SJSA1 (cell line): Measurements from ENCODE around the gene TUBGCP6. TPM values are rescaled to one million over a fixed set of nuclear protein-coding genes. Genes with fewer than 3 reads are reported as not detected.

Source experiments
- DNase-seq, 2 experiments: peaks; one replicate each; pipeline ENCODE4 v3.0.0-alpha.2; 2015 to 2020; ENCODE audit warnings: low spot score in 2 of 2, low read depth in 1 of 2
- H3K27ac ChIP-seq: fragments of 250-450 bp; sonication (Bioruptor Pico); 2 replicates; pipeline ENCODE4 v1.5.1; 2020; ENCODE audit warnings: mild to moderate bottlenecking, moderate library complexity
- H3K27me3 ChIP-seq: fragments of 250-450 bp; sonication (Bioruptor Pico); replicated peaks from 2 replicates; pipeline ENCODE4 v1.5.1; 2020; ENCODE audit warnings: mild to moderate bottlenecking, moderate library complexity
- H3K36me3 ChIP-seq: fragments of 250-450 bp; sonication (Bioruptor Pico); 2 replicates; pipeline ENCODE4 v1.5.1; 2020; ENCODE audit warnings: mild to moderate bottlenecking
- H3K4me1 ChIP-seq: fragments of 250-450 bp; sonication (Bioruptor Pico); replicated peaks from 2 replicates; pipeline ENCODE4 v1.6.1; 2021; ENCODE audit warnings: mild to moderate bottlenecking
- H3K4me3 ChIP-seq: fragments of 250-450 bp; sonication (Bioruptor Pico); 2 replicates; pipeline ENCODE4 v1.5.1; 2020; ENCODE audit warnings: mild to moderate bottlenecking
- H3K9me3 ChIP-seq: fragments of 250-450 bp; sonication (Bioruptor Pico); replicated peaks from 2 replicates; pipeline ENCODE4 v1.5.1; 2020; ENCODE audit warnings: mild to moderate bottlenecking
- total RNA-seq: library from RNA; depleted of rRNA; stranded (reverse); fragments of >200 nt; shearing (Covaris generic); gene quantifications from 2 replicates; pipeline ENCODE4 v1.2.3, GENCODE V29; 2014

TUBGCP6 gene
- total RNA-seq, 1 experiment from 2014 or later = 17.4 TPM

DNA sequence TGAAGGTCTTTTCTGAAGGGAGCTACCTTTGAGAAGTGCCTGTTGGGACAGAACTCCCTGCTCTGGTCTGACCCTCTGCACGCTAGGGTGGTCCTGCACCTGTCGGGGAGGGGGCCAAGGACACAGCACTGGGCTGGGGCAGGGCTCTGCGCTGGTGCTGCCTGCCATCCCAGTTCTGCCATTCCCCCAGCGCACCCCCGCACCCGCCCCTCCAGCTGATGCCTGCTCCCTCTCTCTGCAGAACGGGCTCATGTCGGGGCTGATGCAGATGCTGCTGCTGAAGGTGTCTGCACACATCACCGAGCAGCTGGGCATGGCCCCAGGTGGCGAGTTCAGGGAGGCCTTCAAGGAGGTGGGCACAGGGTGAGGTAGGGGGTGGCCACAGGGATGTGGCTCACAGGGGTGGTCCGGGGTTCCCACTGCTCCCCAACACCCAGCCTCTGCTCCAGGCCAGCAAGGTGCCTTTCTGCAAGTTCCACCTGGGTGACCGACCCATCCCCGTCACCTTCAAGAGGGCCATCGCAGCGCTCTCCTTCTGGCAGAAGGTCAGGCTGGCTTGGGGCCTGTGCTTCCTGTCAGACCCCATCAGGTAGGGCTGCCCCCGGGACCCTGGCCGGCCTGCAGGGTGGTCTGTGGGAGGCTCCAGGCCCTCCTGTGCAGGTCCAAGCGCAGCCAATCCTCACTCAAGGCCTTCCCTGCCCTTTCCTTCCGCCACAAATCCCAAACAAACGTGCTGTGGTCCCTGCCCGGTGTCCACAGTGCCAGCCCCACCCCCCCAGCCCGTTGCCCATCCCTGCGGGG lies 47.6 kb downstream of the TUBGCP6 start:
- no peak for DNase-seq
- H3K4me1 ChIP-seq = peaks cover 17% of the 10 kb centered on the region
- H3K9me3 ChIP-seq = no peaks in the 10 kb centered on the region; the same call in 1 of the 2 replicates
- no peak overlapping the region for H3K4me3 ChIP-seq
- no peaks in the 10 kb centered on the region for H3K27me3 ChIP-seq
- H3K36me3 ChIP-seq = peaks cover 62% of the 10 kb centered on the region
- no peak overlapping the region for H3K27ac ChIP-seq

DNA sequence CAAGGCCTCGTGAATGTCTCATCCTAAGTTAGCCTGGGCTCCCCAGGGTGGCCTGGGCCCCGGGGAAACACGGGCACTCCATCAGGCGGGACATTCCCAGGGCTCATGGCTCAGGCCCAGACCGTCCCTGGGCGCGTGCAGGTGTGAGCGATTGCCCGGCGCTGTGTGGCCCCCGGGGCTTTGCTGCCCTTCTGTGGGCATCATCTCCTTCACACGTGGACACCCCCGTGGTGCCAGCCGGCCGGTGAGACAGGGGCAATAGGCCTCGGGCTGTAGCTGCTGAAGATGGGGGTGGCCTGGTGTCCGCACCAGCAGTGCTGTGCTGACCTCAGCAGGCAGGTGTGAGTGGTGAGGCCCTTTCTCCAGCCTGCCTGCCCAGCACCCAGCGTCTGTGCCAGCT lies 48.6 kb downstream of the TUBGCP6 start:
- H3K4me1 ChIP-seq = peaks cover 12% of the 10 kb centered on the region
- H3K36me3 ChIP-seq = peaks cover 68% of the 10 kb centered on the region
- no peaks in the 10 kb centered on the region for H3K27me3 ChIP-seq
- no peaks in the 10 kb centered on the region; the same call in 1 of the 2 replicates for H3K9me3 ChIP-seq
- H3K27ac ChIP-seq = no peak overlapping the region
- no peak for DNase-seq
- no peak overlapping the region for H3K4me3 ChIP-seq

DNA sequence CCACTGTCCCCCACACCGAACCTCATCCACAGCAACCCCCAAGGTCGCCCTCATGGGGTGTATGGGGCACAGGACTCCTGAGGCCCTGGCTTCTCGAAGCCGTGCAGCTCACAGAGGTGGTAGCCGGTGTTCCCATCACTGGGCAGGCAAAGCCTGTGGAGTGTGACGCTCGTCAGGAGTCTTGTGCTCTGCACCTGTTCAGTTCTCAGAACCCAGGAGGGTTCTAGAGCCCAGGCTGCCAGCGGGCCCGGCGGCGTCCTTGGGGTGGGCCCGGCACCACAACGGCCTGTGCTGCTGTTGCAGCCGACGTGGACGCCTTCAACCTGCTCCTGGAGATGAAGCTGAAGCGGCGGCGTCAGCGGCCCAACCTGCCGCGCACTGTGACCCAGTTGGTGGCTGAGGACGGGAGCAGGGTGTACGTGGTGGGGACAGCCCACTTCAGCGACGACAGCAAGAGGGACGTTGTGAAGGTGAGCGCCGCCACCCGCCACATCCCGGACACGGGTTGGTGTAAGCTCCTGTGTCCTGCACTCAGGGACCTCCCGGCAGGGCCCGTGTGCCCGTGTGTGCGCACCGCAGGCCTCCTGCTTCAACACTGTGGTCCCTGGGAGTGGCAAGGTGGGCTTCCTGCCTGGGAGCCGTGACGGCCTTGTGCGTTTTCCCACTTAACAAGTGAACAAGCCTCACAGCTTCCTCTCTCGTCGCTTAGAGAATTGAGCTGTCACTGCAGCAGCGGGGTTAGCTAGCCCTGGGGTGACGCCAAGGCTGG lies 50.6 kb downstream of the TUBGCP6 start:
- Histone ChIP-seq H3K4me1 (peaks cover 25% of the 10 kb centered on the region), H3K9me3 (no peaks in the 10 kb centered on the region), H3K36me3 (peaks cover 66% of the 10 kb centered on the region), H3K27ac (no peak overlapping the region), H3K4me3 (no peak overlapping the region), H3K27me3 (no peaks in the 10 kb centered on the region)
- no peak for DNase-seq

DNA sequence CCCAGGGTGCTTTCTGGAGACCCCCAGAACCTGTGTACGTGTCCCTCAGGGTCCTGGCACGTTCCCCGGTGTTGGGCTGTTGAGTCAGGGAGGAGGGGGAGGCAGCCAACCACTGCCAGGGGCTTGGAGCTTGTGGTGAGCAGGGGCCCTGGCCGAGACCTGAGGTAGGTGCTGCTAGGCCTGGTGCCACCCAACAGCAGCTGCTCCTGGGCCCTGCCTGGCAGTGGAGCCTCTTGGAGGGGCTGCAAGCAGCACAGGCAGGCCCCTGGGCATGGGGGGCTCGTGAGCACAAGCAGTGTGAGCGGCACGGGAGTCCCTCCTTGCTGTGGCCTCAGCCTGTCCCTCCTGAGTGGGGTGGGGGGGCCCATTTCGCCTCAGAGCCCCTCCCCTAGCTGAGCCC lies 51.2 kb downstream of the TUBGCP6 start:
- Histone ChIP-seq H3K4me1 (peaks cover 27% of the 10 kb centered on the region), H3K4me3 (no peak overlapping the region), H3K27ac (no peak overlapping the region), H3K9me3 (no peaks in the 10 kb centered on the region), H3K27me3 (no peaks in the 10 kb centered on the region), H3K36me3 (peaks cover 68% of the 10 kb centered on the region)
- DNase-seq = no peak

DNA sequence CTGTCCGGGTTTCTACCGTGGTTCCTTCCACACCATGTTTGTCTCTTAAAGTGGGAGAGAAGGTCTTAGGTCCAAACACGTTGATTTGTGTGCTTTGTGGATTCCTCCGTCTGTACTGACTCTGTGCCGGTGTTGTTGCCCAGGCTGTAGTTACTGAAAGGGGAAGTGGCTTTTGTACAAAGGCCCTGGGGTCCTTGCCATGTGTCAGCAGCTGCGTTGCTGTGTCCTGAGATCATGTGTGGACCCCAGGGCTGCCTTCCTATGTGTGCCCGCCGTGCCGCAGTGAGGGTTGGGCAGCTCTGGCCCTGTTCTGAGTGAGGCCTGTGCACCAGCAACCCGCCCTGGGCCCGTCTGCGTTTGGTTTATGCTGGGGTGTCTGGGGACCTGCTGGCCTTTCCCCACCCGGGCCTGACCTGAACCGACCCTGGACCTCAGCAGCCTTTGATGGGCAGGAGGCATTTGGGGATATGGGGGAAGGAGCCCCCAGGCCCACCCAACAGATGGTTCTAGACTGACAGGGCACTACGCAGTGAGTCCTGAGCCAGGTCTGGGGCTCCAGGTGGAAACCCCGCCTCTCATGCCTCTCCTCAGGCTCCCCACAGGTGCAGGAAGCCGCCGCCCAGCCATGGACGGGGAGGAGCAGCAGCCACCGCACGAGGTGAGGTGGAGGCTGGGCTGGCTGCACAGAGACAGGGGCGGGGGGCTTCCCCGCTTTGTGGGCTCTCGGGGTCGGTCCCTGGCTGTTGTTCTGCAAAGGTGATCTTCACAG lies 52.2 kb downstream of the TUBGCP6 start:
- Histone ChIP-seq H3K27me3 (no peaks in the 10 kb centered on the region), H3K9me3 (no peaks in the 10 kb centered on the region), H3K36me3 (peaks cover 65% of the 10 kb centered on the region), H3K4me3 (no peak overlapping the region), H3K27ac (no peak overlapping the region), H3K4me1 (peaks cover 27% of the 10 kb centered on the region)
- no peak for DNase-seq

DNA sequence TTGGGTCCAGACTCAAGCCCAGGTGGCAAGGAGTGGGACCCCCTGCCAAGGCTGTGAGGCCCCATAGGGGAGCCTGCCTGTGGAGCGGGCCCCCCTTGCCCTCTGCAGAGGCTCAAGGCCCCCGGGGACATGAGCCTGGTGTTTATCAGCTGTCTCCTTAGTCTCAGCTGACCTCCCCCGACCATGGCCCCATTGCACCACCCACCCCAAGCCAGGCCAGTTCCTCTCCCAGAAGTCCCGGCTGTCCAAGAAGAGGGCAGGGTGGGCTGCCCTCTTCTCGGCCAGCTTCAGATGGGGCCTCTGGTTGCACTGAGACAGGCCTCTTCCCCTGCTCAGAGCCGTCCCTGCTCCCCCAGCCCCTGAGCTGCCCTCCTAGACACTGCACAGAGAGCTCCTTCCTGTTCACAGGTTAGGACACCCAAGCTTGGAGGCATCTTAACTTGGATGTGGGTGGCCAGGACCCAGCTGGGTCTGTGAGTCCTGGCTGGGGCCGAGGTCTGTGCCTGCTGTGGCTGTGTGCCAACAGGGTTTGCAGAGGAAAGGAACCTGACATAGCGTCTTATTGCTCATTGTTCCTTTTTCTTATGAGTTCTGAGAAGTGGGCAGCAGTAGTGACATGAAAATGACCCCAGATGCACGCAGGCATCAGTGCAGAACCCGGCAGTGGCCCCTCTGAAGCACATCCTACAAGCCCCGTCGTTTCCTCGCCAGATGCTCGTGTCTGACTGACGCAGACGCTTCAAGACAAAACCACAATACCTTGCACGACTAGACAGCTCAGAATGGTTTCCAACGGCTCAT lies 53.7 kb downstream of the TUBGCP6 start:
- Histone ChIP-seq H3K27ac (peak overlapping the region; percentile 61), H3K4me3 (peak overlapping the region; percentile 42)
- no peak for DNase-seq

DNA sequence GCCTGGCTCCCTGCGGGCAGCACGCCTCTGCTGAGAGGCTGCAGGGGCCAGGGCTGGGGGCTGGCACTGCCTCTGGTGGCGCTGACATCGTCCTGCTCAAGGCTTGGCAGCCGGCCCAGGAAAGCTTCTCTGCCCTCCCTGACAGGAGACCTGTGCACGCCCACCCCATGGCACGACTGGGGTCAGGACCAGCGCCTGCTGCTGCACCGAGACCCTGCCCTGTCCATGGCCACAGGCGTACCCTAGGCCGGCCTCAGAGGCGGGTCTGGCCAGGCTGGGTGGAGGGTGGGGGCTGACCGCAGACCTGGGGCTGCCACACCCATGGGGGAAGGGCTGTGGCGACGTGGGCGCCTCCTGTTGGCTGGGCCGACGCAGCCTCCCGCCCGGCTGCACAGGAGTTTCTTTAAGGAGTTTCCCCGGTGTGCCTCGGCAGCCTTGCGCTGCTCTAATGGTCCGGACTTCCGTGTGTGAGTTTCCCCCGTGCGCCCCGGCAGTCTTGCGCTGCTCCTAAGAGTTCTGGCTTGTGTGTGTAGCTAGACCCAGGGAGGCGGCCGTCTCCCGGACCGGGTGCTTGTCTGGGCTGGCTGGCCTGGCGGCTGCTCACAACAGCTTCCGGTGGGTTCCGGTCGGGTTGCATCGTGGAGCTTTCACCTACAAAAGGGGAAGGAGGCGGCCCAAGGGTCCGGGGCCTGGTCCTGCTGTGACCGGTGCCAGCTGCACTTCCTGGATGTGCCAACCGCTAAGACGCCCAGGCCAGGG lies 54.5 kb downstream of the TUBGCP6 start:
- Histone ChIP-seq H3K27me3 (no peaks in the 10 kb centered on the region), H3K9me3 (no peaks in the 10 kb centered on the region), H3K36me3 (peaks cover 55% of the 10 kb centered on the region), H3K4me3 (peak overlapping the region; percentile 42), H3K4me1 (peaks cover 40% of the 10 kb centered on the region), H3K27ac (peak overlapping the region; percentile 61)
- DNase-seq = peak; percentile 86 to 88

More for the DNA sequence above, 53.7 kb downstream of the TUBGCP6 start:
- Histone ChIP-seq H3K4me1 (peaks cover 38% of the 10 kb centered on the region), H3K36me3 (peaks cover 59% of the 10 kb centered on the region), H3K27me3 (no peaks in the 10 kb centered on the region), H3K9me3 (no peaks in the 10 kb centered on the region)

DNA sequence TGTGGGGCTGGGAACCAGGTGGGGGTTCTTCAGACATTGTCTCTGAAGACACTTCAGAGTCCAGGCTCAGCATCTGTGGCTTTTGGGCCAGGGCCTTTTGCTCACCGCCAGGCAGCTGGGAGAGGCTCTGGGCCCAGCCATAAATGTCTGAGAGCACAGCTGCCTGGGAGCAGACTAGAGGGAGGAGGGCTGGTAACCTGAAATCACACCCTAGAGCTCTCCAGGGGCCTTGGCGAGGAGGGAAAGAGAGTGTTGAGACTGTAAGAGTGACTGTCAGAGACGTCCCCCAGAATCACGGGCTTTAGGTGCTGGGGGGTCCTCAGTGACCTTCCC lies 55.0 kb downstream of the TUBGCP6 start:
- Histone ChIP-seq H3K27ac (peak overlapping the region; percentile 61), H3K4me1 (peaks cover 44% of the 10 kb centered on the region), H3K4me3 (peak overlapping the region; percentile 42), H3K9me3 (no peaks in the 10 kb centered on the region), H3K36me3 (peaks cover 52% of the 10 kb centered on the region), H3K27me3 (no peaks in the 10 kb centered on the region)
- DNase-seq = no peak

DNA sequence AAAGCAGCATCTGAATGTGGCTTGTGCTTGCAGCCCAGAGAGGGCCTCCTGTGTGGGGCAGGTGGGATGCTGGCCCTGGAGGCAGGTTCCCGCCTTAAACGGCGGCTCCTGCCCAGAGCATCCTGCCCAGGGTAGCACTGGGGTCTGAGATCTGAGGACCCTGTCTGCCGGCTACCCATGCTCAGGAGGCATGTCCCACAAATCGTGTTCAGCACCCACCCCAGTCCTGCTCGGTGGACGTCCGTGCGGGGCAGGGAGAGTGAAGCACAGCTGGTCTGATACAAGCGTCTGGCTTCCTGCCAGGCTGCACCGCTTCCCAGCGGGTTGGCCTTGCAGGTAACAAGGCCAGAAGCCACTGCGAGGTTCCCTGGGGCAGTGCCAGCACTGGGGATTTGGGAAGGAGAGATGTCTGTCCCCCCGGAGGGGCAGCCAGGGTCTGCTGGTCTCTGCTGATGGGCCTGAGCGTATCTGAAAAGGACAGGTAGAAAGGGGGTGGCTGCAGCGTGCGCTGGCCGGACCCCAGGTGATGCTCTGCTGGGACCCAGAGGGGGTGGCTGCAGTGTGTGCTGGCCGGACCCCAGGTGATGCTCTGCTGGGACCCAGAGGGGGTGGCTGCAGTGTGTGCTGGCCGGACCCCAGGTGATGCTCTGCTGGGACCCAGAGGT lies 55.5 kb downstream of the TUBGCP6 start:
- Histone ChIP-seq H3K36me3 (peaks cover 47% of the 10 kb centered on the region), H3K4me3 (no peak overlapping the region), H3K27me3 (no peaks in the 10 kb centered on the region), H3K4me1 (peaks cover 44% of the 10 kb centered on the region), H3K9me3 (no peaks in the 10 kb centered on the region), H3K27ac (no peak overlapping the region)
- no peak for DNase-seq

DNA sequence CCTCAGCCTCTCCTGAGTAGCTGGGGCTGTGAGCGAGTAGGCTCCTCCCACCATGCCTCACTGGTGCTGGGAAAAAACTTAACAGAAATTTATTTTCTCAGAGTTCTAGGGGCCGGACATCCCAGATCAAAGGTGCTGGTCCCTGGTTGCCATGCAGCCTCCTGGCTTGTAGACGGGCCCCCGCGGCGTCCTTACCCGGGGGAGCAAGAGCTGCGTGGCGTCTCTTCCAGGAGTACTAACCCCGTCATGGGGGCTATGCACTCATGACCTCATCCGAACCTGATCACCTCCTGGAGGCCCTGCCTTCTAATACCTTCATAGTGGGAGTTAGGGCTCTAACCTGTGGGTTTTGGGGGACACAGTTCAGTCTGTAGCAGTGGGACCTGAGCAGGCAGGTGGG lies 56.5 kb downstream of the TUBGCP6 start:
- Histone ChIP-seq H3K27ac (no peak overlapping the region), H3K36me3 (peaks cover 38% of the 10 kb centered on the region), H3K9me3 (no peaks in the 10 kb centered on the region), H3K27me3 (no peaks in the 10 kb centered on the region), H3K4me1 (peaks cover 49% of the 10 kb centered on the region), H3K4me3 (no peak overlapping the region)
- DNase-seq = no peak

DNA sequence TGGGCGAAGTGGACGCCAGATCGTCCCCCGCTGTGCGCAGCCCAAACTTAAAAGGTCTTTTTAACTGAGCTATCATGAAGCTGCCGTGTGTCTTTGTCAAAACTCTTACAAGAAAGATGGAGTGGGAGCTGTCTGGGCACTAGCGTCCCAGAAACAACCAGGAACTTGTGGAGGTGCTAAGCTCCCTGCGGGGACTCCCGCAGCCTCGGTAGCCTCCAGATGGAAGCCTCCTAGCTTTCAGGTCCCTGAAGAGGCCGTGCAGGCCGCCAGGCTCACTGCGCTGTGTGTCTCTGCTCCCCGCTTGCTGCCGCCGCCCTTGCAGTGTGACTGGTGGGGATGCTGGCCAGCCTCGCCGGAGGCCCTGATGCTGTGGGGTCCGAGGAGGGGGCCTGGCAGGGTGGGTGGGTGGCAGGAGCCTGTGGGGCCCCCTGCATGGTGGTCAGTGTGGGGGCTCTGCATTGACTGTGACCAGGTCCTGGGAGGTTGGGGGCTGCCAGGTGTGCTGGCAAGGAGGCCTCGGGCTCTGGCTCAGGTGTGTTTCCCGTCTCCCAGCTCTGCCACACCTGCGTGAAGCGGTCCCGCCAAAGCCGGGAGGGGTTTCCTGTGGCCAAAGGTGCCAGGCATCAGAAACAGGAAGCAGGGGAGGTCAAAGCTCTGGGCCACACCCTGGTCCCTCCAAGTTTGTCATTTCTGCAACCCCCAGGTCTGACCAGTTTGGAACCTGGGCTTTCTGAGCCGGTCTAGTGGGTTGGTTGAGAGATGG lies 57.9 kb downstream of the TUBGCP6 start:
- DNase-seq = no peak
- H3K27ac ChIP-seq = no peak overlapping the region
- H3K27me3 ChIP-seq = no peaks in the 10 kb centered on the region
- peaks cover 49% of the 10 kb centered on the region for H3K4me1 ChIP-seq
- peak overlapping the region; percentile 75 for H3K4me3 ChIP-seq
- no peaks in the 10 kb centered on the region for H3K9me3 ChIP-seq
- peaks cover 26% of the 10 kb centered on the region for H3K36me3 ChIP-seq
